SIG-M5 treated with dmso at 0.1 percent for 504 hours (cell line): Measurements from ENCODE around the gene KCNK6.
"Not testable (repeated sequence)": the region's sequence is repeated elsewhere in the genome, so short reads cannot be mapped to it uniquely, and the experiment has no call there.

Experiments
- DNase-seq: peaks from one replicate; lab custom pipeline; 2025; ENCODE audit not compliant: unreplicated experiment; lab: John Stamatoyannopoulos, UW

KCNK6 gene

GRCh38 chr19:38360839-38361631 is 41.4 kb downstream of the KCNK6 start:
- DNase-seq = no peak

- DNase-seq = peak; percentile 75
Measured at GRCh38 chr19:38361633-38362075, 42.0 kb downstream of the KCNK6 start.

- DNase-seq = peak; percentile 67
Measured at GRCh38 chr19:38362076-38362945, 42.7 kb downstream of the KCNK6 start.

- DNase-seq = not testable (repeated sequence)
Measured at GRCh38 chr19:38362946-38363688, 43.5 kb downstream of the KCNK6 start.

GRCh38 chr19:38367041-38367440 is 47.4 kb downstream of the KCNK6 start:
- DNase-seq = no peak

GRCh38 chr19:38369584-38369983 is 49.9 kb downstream of the KCNK6 start:
- DNase-seq = no peak

GRCh38 chr19:38370299-38370698 is 50.7 kb downstream of the KCNK6 start:
- DNase-seq = no peak

GRCh38 chr19:38371081-38371480 is 51.4 kb downstream of the KCNK6 start:
- DNase-seq = no peak

GRCh38 chr19:38373907-38374331 is 54.3 kb downstream of the KCNK6 start:
- no peak for DNase-seq

- peak; percentile 99 for DNase-seq
Measured at GRCh38 chr19:38374332-38375097, 54.9 kb downstream of the KCNK6 start, which contains the start of gene PSMD8. Gene PSMD8, plus strand, starts transcription at chr19:38374571. Its CDS starts 31 bp downstream, at chr19:38374602.

GRCh38 chr19:38375098-38375493 is 55.5 kb downstream of the KCNK6 start:
- no peak for DNase-seq

- DNase-seq = no peak
Measured at GRCh38 chr19:38375748-38376147, 56.1 kb downstream of the KCNK6 start.

- no peak for DNase-seq
Measured at GRCh38 chr19:38376576-38376975, 56.9 kb downstream of the KCNK6 start.

GRCh38 chr19:38377052-38377451 is 57.4 kb downstream of the KCNK6 start:
- no peak for DNase-seq

GRCh38 chr19:38378866-38379265 is 59.2 kb downstream of the KCNK6 start:
- no peak for DNase-seq

- DNase-seq = no peak
Measured at GRCh38 chr19:38381138-38381537, 61.5 kb downstream of the KCNK6 start.
